GM21825 (cell line): ENCODE data around the gene CAPN10.

Source experiments
- ATAC-seq: cut with Tn5 transposase; IDR thresholded peaks from one replicate; pipeline ENCODE4 v1.9.1; 2021; ENCODE audit warnings: mild to moderate bottlenecking, moderate library complexity; ENCODE audit not compliant: unreplicated experiment

Gene CAPN10

DNA sequence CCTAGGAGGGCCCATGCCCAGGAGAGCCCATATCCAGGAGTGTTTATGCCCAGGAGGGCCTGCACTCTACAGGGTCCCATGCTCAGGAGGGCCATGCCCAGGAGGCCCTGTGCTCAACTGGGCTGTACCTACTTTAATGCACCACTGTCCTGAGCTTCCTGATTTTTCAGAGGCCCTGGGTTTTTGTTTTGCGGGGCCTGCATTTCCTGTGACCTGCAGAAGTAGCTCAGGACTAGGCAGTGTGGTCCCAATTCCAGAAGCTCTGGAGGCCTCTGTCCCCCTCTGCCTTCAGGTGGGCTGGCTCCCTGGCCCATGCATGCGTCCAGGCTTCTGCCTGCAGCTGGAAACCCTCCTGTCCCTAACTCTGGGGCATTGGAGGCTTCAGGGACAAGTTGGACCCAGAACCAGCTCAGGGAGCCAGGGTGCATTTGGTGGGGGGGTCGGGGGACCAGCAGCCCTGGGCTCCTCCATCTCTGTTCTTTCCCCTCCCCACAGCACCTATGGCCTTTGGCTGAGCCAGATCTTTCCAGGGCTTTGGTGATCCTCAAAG is 49.5 kb downstream of the CAPN10 start:
- no peak for ATAC-seq

DNA sequence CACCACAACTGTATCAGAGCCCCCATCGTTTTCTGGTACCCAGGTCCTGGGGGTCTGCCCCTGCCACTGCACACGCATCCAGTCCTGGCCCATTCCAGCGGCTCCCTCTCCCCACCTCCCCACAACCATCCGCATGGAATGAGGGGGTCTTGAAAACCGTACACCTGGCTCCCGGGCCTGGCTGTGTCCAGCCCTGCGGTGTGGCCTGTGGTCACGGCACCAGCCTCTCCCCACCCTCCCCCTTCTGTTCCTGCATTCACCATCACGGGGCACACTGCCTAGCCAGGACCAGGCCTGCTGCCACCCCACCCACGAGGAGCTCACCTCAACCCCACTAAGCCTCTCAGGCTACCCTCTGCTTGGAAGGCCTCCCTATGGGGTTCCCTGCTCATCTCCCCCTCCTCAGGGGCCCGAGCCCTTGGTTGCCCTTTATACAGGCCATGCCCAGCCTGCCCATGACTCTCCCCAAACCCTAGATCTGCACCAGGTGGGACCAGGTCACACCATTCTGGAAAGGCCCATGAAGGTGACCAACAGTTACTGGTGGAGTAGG is 50.1 kb downstream of the CAPN10 start:
- no peak for ATAC-seq

DNA sequence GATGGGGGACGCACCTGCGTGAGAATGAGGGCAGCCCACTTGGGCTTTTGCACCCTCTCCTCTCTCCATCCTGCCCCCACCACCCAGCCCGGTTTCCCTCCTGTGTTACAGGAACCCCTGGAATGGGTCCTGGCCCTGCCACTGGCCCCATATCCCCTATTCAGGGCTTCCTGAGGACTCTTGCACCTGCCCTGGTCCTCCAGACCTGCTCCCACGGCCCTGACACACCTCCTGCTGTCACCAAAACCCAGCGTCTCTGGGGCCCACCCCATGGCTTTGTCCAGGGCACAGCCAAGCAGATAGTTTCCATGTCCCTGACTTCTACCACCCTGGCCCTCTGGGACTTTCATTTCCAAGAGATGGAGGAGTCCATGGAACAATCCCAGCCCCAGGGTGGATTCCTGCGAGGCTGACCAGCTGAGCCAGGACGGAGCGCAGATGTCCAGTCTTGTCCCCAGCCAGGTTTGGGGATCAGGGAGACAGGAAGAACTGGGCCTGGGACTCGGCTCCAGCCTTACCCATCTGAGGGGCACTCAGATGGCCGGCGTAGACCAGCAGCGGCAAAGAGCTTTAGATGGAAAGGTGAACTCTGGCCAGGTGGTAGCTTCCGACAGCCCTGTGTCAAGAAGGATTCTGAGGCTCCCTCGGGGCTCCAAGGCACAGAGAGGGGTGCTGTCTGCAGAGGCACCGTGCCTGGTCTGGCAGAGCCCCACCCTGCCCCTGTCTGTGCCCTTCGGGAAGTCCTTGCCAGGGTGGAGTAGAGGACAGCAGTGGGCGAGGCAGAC is 50.8 kb downstream of the CAPN10 start:
- no peak for ATAC-seq

DNA sequence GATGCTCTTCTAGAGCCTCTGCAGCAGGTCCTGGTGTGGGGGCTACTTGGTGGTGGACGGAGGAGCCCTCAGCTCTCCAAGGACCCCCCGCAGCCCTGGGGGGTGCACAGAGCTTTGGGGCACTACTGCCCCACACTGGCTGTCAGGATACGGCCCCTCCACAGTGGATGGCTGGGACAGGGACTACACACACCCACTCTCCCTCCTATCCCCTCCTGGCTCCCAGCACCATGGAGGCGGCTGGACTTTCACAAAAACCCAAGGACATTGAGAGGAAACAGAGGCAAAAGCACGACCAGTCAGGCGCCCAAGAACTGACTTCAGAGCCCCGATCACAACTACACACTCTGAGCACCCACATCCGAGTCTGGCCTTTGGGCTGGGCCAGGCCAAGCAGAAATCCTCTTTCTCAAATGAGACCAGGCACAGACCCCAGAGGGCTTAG is 51.4 kb downstream of the CAPN10 start:
- no peak for ATAC-seq

DNA sequence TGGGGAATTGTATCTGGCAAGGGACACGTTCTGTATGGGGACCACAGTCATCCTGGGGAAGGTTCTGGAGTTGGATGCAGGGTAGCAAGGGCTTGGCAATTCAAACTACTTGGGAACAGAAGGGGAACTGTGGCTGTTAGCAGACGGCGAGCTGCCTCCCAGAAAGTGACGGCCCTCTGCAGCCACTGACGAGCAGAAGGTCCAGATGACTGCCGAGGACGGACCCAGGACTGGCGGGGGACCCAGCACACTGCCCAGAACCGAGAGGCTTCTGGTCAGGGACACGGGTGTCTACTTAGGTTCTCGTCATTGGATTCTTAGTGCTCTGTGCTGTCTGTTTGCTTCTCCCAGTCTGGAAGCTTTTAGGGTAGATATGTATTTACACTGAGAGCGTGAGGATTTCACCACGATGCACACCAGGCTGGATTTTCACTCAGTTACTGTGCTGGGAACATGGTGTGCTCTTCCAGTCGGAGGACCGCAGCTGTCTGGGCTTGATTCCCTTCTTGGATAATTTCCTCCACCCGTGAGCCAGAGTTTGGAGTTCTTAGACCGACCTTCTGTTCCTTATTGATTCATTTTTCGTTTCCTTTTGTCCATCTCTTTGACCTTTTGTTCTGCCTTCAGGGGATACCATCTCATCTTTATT is 52.1 kb downstream of the CAPN10 start:
- ATAC-seq, result no peak

GRCh38 chr2:240639566-240639965 is 53.0 kb downstream of the CAPN10 start:
- ATAC-seq, result no peak

DNA sequence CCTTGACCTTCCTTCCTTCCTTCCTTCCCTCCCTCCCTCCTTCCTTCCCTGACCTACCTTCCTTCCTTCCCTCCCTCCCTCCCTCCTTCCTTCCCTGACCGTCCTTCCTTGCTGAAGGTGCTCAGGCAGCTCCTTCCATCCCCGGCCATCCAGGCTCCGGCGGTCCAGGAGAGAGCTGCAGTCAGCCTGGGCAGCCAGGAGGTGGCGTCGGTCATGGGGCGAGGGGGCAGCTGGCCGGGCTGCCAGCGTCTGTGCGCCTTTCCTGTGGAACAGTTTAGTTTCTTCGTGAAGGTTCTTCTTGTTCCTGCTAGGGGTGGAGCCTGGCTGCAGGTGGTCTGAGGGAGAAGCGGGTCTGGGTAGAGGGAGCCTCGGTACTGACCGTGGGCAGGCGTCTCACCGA is 54.4 kb downstream of the CAPN10 start:
- ATAC-seq, result no peak

DNA sequence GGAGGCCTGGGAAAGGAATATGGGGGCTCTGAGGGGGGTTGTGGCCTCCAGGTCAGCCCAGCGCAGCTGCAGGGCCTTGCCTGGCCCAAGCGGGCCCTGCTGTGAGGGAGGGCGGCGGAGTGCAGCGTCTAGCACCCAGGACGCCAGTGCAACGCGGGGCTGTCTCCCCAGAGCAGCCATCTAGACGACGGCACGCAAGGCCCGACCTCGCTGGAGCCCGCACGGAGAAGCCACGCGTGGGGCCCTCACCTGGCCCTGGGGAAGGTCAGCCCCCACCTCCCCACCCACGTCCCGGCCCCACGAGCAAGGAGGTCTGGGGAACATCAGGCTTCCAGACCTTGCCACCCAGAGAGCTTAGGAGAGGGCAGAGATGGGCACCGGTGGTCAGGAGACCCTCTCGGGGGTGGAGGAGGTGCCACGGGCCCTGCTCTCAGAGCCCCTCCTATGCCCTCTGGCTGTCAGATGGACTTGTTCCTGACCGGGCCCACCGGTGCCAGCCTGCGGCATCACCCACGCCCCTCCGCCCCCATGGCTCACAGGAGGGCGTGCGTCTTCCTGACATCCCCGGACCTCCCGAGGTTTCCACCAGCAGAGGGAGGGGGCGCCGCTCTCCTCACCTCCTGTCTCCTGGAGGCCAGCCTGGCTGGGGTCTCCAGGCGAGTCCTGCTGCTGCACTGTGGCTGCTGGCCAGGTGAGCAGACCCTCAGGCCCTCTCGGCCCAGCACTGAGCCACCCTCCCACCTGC is 55.7 kb downstream of the CAPN10 start:
- ATAC-seq, result no peak

DNA sequence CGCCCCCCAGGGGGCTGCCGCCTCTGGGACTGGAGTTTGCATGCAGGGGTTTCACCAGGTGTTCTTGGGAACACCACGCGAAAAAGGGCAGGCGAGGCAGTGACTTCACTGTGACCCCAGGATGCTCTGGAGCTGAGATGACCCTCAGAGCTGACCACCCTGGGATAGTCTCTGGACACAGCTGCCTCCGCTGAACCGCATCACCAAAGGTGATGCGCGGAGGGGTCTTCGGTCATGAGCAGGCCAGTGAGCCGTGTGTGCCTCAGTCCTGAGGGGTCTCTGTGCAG is 56.2 kb downstream of the CAPN10 start:
- ATAC-seq, result no peak

GRCh38 chr2:240643093-240643810 is 56.7 kb downstream of the CAPN10 start:
- no peak for ATAC-seq

GRCh38 chr2:240643811-240644150 is 57.2 kb downstream of the CAPN10 start:
- no peak for ATAC-seq

DNA sequence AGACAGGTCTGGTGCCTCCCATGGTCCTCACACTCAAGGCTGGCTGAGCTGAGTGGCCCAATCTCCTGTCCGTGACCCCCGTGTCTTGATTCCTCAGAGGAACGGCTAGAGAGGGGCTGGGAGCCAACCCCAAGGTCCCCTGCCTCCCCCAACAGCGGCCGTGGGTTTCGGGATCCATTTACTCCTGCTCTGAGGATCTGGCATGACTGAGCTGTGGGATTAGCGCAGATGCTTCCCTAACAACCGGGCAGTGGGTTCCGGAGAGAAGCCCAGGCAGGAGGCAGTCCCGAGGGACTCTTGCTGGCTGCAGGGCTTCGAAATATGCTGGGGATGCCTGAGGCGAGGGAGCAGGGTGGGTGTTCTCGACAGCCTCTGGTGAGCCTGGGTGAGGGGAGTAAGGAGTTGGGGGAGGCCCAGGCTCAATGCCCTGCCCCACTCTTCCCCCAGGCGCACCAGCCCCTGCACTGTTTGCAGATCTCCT is 57.7 kb downstream of the CAPN10 start:
- no peak for ATAC-seq

GRCh38 chr2:240644859-240645301 is 58.3 kb downstream of the CAPN10 start:
- ATAC-seq, result no peak

DNA sequence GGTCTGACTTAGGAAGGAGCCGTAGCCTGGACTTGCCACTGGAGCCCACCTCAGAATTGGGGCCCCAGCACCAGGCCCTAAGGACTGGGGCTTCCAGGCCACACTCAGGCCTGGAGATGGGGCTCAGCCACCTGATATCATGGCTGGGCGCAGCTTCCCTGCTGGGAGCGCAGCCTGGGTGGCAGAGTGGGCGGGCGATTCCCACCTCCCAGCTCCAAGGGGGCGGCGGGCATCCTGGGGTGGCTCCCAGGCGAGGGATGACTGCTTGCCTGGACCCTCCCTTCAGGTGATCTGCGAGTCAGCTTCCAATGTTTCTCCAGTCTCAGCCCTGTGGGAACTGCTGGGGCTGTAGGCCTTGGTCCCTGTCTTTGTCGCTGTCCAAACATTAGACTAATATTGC is 58.8 kb downstream of the CAPN10 start:
- no peak for ATAC-seq

- no peak for ATAC-seq
Measured at GRCh38 chr2:240645801-240646175, 59.3 kb downstream of the CAPN10 start.

GRCh38 chr2:240646176-240646899 is 59.8 kb downstream of the CAPN10 start:
- ATAC-seq, result no peak

DNA sequence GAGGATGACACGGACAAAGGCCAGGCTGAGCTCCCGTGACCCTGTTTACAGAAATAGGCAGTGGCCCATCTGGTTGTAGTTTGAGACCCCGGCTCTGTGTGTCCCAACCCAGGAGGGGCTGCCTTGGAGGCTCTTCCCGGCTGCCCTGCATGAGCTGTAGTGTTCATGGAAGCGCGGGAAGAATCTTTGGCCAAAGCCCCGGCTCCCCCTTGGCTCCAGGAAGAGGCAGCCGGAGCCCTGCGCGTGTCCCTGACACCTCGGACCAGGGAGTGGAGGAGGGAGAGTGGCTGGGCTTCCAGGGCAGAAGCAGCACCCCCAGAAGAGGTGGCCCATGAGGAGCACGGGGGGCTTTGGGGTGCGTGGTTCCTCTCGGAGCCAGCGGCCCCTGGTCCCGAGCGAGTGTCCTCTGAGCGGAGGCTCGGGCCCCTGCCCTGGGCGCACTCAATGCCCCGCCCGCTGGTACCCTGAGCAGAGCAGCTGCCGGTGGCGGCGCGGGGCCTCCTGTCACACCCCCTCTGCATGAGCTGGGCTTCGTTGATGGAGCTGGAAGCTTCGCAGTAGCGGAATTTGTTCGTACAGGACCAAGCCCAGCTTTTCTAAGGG is 60.5 kb downstream of the CAPN10 start:
- no peak for ATAC-seq

DNA sequence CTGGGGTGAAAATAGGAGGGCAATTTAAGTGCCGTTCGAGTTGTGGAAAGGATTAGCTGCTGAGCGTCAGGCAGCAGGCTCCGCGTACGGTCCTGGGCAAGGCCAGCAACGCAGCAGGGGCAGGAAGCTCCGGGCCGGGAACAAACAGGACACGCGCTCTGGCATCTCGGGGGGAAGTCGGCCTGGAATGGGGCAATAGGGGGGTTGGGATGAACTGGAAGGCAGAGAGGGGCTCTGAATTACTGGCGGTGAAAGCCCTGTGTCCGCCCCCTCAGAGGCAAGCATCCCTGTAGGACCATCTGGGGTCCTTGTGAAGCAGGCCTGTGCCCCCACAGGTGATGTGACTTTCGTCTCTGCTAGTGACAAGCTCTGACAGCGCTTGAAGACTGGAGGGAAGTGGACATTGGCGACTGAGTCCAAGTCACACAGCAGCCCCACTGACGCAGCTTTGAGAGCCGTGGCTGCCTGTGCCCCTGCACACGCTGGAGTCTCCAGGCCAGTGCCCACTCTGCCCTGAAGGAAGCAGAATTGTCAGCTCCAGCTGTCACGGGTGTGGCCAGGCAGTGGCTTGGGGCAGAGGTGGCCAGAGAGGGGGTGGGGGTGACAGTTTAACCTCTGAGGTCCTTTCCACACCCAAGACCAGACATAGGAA is 61.1 kb downstream of the CAPN10 start:
- ATAC-seq, result no peak

- ATAC-seq, result no peak
Measured at GRCh38 chr2:240648155-240648649, 61.7 kb downstream of the CAPN10 start.
